ENCODE results near the gene NCOR1. TPM values are rescaled to one million over a fixed set of nuclear protein-coding genes. Genes with fewer than 3 reads are reported as not detected.
"Not testable (repeated sequence)": the region's sequence is repeated elsewhere in the genome, so short reads cannot be mapped to it uniquely, and the experiment has no call there.

The NCOR1 gene
- polyA plus RNA-seq, 2 of the 4 experiments (the other 2 are of a cell fraction) = 65.5 to 190 TPM

- Histone ChIP-seq H3K4me1 (peaks cover 22% of the 10 kb centered on the region), H3K4me3 (no peak overlapping the region), H3K9me3 (no peaks in the 10 kb centered on the region), H3K27ac (no peak overlapping the region), H3K4me2 (no peak overlapping the region)
- TF ChIP-seq RCOR1 (IDR thresholded peaks at IDR 0.05; ENCODE audit: low read depth, low read length) (no peak), CHD2 (IDR thresholded peaks at IDR 0.05; ENCODE audit: low read length, partially characterized antibody) (no peak), EP300 (IDR thresholded peaks at IDR 0.05) (no peak), FOSB (CRISPR knock-in tag; IDR thresholded peaks at IDR 0.05) (no peak), HEYL (CRISPR knock-in tag; IDR thresholded peaks at IDR 0.05) (no peak), HOXA7 (CRISPR knock-in tag; IDR thresholded peaks at IDR 0.05) (no peak), RARB (CRISPR knock-in tag; IDR thresholded peaks at IDR 0.05) (no peak), NR3C1 (IDR thresholded peaks at IDR 0.05) (no peak), CBX2 (IDR thresholded peaks at IDR 0.05; ENCODE audit: borderline replicate concordance, low read depth) (no peak), POLR2AphosphoS2 (conservative IDR thresholded peaks at IDR 0.05; ENCODE audit: low read length) (no peak), ZSCAN20 (CRISPR knock-in tag; IDR thresholded peaks at IDR 0.05) (no peak), MAX (IDR thresholded peaks at IDR 0.05) (no peak), MAZ (IDR thresholded peaks at IDR 0.05; ENCODE audit: borderline replicate concordance, low read depth, low read length) (no peak), JUN (IDR thresholded peaks at IDR 0.05) (no peak), CEBPB (IDR thresholded peaks at IDR 0.05) (no peak), HDAC2 (IDR thresholded peaks at IDR 0.05) (no peak), CBX8 (IDR thresholded peaks at IDR 0.05) (no peak), FOXS1 (CRISPR knock-in tag; IDR thresholded peaks at IDR 0.05) (no peak)
- TF ChIP-seq, protein P1, sequence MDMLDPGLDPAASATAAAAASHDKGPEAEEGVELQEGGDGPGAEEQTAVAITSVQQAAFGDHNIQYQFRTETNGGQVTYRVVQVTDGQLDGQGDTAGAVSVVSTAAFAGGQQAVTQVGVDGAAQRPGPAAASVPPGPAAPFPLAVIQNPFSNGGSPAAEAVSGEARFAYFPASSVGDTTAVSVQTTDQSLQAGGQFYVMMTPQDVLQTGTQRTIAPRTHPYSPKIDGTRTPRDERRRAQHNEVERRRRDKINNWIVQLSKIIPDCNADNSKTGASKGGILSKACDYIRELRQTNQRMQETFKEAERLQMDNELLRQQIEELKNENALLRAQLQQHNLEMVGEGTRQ (IDR thresholded peaks at IDR 0.05) = no peak
- TF ChIP-seq, protein P2, sequence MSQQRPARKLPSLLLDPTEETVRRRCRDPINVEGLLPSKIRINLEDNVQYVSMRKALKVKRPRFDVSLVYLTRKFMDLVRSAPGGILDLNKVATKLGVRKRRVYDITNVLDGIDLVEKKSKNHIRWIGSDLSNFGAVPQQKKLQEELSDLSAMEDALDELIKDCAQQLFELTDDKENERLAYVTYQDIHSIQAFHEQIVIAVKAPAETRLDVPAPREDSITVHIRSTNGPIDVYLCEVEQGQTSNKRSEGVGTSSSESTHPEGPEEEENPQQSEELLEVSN (IDR thresholded peaks at IDR 0.05; ENCODE audit: borderline replicate concordance, low read depth) = no peak
- peak; percentile 7 for FAIRE-seq
- CTCF ChIA-PET = no interaction called here
- DNase-seq (ENCODE audit: low read depth in 1 of 2, low spot score in 1 of 2) = no peak
- no peak for ATAC-seq
- POLR2A ChIA-PET = no interaction called here
- 86% methylated on average over 2 of the region's 2 CpGs for WGBS (ENCODE audit: missing lambda C conversion rate)
Measured at GRCh38 chr17:16148596-16148995, 66.7 kb downstream of the NCOR1 start.

DNA sequence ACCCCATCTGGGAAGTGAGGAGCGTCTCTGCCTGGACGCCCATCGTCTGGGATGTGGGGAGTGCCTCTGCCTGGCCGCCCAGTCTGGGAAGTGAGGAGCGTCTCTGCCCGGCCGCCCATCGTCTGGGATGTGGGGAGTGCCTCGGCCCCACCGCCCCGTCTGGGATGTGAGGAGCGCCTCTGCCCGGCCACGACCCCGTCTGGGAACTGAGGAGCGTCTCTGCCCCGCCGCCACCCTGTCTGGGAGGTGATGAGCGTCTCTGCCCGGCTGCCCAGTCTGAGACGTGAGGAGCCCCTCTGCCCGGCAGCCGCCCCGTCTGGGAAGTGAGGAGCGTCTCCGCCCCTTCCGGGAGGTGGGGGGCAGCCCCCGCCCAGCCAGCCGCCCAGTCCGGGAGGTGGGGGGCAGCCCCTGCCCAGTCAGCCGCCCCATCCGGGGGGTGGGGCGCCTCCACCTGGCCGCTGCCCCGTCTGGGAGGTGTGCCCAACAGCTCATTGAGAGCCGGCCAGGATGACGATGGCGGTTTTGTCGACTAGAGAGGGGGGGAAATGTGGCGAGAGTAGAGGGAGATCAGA is 69.9 kb downstream of the NCOR1 start:
- H3K4me2 ChIP-seq, POLR2A ChIA-PET, H3K27ac ChIP-seq, H3K4me3 ChIP-seq, ATAC-seq, CTCF ChIA-PET, FAIRE-seq, H3K9me3 ChIP-seq: not testable (repeated sequence)
- WGBS (ENCODE audit: missing lambda C conversion rate) = 95% methylated on average over 23 of the region's 40 CpGs
- peaks cover 22% of the 10 kb centered on the region for H3K4me1 ChIP-seq
- DNase-seq (ENCODE audit: low read depth in 1 of 2, low spot score in 1 of 2) = peak in 1 of 2 experiments; percentile 37

- ATAC-seq (no peak), FAIRE-seq (no peak), DNase-seq (ENCODE audit: low read depth in 1 of 2, low spot score in 1 of 2) (no peak)
- POLR2A ChIA-PET = no interaction called here
- CTCF ChIA-PET = no interaction called here
- peaks cover 9% of the 10 kb centered on the region; the same call in 2 of the 3 replicates for H3K4me1 ChIP-seq
- no peaks in the 10 kb centered on the region for H3K9me3 ChIP-seq
- H3K4me3 ChIP-seq = no peak overlapping the region
- no peak overlapping the region for H3K4me2 ChIP-seq
- H3K27ac ChIP-seq = no peak overlapping the region; a peak in 1 of 6 replicates
- TF ChIP-seq HMGXB4 (CRISPR knock-in tag; IDR thresholded peaks at IDR 0.05; ENCODE audit: borderline replicate concordance) (no peak), CBX8 (IDR thresholded peaks at IDR 0.05) (no peak), TFCP2L1 (CRISPR knock-in tag; IDR thresholded peaks at IDR 0.05) (no peak), MAX (IDR thresholded peaks at IDR 0.05) (no peak), MYC (IDR thresholded peaks at IDR 0.05; ENCODE audit: borderline replicate concordance, low read length) (no peak), CHD2 (IDR thresholded peaks at IDR 0.05; ENCODE audit: low read length, partially characterized antibody) (no peak), EHF (CRISPR knock-in tag; IDR thresholded peaks at IDR 0.05) (no peak), RFX5 (IDR thresholded peaks at IDR 0.05) (no peak), CBX2 (IDR thresholded peaks at IDR 0.05; ENCODE audit: borderline replicate concordance, low read depth) (no peak), EP300 (IDR thresholded peaks at IDR 0.05) (no peak), MAZ (IDR thresholded peaks at IDR 0.05; ENCODE audit: borderline replicate concordance, low read depth, low read length) (no peak), NPAS2 (CRISPR knock-in tag; IDR thresholded peaks at IDR 0.05; ENCODE audit: borderline replicate concordance) (no peak), RARB (CRISPR knock-in tag; IDR thresholded peaks at IDR 0.05) (no peak)
Measured at GRCh38 chr17:16141685-16142084, 73.6 kb downstream of the NCOR1 start.
